Activated T-helper 1 cell treated with Interleukin-2 at 50 U/mL for 16 hours (primary cell): ENCODE results near the gene RASSF4.

Source experiments
- DNase-seq: peaks from one replicate; pipeline ENCODE4 v3.0.0-alpha.2; 2020; ENCODE audit warnings: low read depth

RASSF4 gene

GRCh38 chr10:44976352-44977198, 17.0 kb downstream of the RASSF4 start:
- DNase-seq: no peak

GRCh38 chr10:44977287-44978212, 17.9 kb downstream of the RASSF4 start:
- no peak for DNase-seq

DNA sequence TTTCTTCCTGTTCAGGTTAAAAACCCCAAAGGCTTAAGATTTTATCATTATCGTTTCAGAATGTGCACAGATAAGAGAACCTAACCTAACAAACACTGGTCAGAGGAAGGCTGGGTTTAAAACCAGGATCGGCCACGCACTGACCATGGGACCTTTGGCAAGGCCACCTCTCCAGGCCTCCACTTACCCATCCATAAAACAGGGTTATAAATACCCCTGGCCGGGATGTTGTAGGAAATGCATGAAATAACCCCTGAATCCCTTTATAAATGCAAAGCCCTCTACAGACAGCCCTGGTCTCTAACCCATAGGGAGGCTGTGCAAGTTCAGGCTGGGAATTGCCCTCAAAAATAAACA, 18.6 kb downstream of the RASSF4 start:
- no peak for DNase-seq

GRCh38 chr10:44978570-44979280, 19.1 kb downstream of the RASSF4 start, which contains the start of gene DEPP1:
Gene DEPP1, minus strand, starts transcription at chr10:44978809. Its CDS starts 779 bp downstream, at chr10:44978030.
- no peak for DNase-seq

DNA sequence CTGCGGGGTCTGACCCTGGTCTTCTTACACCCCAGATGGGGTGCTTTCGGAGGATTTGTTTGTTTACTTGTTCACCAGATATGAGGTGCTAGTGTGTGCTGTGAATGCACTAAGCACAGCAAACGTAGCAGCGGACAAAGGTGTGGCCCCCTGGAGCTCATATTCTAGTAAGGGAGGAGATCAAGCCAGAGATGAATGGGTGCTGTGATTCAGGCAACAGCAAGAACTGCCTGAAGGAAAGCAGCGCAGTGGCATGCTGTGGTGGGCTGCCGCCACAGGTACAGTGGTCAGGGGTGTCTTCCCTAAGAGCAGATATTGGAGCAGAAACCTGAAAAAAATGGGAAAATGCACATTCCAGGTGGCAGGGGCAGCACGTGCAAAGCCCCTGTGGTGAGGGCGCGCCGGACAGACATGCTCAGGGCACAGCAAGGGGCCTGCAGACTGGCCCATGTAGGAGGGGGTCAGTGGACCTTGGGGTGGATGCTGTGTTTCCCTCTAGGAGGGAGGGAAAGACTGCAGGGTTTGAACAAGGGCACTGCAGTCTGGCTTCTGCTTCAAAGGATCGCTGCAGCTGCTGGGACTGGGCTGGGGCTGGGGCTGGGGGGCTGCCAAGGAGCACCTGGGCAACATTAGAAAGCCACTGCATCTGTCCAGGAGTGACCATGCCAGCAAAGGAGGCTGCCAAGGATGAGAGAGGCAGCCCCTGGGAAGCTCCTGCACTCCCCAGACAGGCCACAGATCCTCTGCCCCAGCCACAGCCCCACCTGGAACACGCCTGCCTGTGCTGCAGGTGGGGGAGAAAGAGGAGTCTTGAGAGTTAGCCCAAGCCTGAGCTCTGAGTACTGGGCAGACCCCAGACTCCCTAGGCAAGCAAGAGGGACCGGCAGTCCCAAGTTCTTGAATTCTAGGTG, 19.9 kb downstream of the RASSF4 start:
- DNase-seq: no peak

DNA sequence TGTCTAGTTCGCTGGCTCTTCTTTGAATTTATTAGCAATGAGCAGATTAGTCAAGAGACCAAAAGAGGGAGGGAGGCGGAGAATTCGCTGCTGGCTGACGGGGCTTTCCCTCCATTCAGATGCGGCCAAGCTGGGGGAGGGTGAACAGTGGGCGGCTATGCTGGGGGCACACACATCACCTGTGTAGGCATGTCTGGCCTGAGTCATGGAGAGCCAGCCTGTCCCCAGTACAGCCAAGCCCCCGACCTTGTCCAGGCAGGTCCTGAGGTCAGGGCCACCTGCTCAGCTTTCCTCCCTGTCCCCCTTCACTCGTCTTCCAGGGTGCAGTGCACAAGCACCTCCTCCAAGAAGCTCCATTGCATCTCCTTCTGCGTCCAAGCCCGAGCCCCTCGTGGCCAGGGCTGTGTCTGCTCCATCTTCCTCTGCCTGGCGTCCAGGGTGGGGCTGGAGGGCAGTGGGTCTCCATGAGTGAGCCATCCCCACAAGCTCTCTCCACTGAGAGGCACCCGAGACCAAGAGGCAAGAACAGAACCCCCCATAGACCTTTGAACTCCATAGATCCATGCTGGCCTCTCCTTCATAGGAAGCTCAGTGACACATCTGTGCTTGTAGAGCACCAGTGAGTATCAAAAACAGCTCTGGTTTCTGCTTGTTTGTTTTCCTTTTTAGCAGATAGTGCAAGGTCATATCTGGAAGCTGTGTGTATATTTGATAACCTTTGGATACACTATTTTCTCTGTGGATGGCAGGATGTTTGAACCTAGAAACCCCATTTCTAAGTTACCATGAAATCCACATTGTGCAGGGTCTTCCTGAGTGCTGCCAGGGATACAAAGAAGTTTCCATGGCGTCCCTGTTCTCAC, 20.9 kb downstream of the RASSF4 start:
- DNase-seq: no peak

GRCh38 chr10:44981172-44982113, 21.8 kb downstream of the RASSF4 start:
- no peak for DNase-seq

DNA sequence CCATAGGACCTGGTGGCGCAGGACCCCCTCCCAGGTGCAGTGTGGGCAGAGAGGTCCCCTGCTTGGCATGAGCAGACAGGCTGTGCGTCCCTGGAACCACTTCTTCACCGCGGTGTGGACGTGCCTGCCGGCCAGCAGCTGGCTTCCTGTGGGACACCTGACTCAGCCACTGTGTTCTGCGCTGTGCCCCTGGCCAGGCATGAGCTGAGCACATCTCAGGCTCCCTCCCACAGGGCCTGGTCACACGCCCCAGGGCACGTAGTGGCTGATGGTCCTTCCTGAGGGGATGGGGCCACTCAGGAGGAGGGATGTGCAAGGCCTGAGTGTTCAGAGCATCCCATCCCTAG, 22.5 kb downstream of the RASSF4 start:
- DNase-seq: no peak

GRCh38 chr10:44982496-44982895, 22.9 kb downstream of the RASSF4 start:
- DNase-seq: no peak

DNA sequence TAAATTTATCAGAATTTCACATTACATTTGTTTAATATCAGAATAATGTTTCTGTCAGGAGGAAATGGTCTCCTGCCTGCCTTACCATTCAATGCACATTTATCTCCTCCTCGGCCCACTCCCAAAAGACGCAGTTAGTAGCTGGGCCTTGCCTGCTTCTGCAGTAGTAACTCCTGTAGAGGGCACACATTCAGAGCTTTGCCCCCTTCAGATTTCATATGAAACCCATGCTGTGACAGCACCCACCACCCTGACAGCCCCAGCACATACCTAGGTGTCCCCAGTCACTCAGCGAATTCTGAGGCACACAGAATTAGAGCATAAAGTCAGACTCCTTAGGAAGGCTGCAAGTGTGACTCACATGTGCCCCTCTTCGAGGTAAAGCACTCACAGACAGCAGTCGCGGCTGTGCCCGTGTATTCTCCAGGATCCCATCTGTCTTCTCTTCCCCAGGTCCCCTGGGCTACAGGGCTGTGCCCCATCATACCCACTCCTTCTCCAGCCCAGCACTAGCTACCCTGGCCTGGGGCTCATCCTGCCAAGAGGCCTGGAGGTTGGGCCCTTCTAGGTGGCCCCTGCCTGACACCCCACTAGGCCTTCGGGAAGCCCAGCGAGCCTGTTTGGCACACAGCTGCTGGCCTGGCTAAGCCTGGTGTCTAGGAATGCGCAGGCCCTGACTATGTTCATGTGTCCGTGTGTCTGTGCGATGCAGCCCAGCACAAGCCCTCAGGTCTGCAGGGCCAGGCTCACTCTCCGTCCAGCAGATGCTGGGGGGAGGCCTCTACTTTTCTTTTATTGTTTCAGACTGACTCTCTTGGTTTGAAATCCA, 23.7 kb downstream of the RASSF4 start:
- DNase-seq: no peak

GRCh38 chr10:44983895-44984278, 24.3 kb downstream of the RASSF4 start:
- DNase-seq: no peak

- no peak for DNase-seq
These were observed 25.1 kb downstream of the RASSF4 start for GRCh38 chr10:44984671-44985101.

DNA sequence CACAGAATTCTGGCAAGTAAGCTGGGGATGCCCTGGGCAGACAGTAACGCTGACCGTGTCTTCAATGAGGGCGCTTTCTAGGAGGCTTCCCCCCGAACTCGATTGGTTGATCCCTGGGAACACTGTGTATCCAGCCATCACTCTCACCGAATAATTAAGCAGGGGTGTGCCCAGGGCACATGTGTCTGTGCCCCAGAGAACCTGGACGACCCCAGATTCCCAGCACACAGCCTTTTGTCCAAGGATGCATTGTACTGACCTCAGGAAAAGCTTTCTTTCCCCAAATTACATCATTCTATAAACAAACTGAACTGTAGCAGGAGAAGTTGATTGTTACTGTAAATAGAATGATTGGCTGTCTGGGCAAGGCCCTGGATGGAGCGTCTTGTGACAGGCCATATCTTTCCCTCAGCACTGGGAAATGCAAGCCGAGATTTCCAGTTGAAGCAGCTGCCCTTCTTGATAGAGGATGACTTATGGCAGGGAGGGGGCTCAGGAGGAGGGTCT, 25.6 kb downstream of the RASSF4 start:
- no peak for DNase-seq

- no peak for DNase-seq
These were observed 26.6 kb downstream of the RASSF4 start for GRCh38 chr10:44986179-44986578.

DNA sequence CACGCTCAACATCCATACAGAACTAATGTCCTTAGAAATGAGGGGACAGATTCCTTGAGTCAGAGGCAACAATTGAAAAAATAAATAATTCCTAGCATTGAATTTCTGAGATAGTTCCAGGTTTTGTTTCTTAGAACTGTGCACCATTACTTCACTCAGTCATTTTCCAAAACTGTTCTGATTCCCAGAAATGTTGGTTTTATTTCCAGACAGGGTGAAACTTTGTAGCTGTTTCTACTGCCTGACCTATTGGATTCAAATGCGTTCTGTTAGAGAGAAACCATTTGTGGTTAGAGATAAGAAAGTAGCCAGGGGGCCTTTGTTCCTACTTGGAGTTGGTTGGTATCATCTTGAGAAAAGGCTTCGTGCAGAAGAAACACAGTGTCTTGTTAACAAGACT, 27.1 kb downstream of the RASSF4 start:
- no peak for DNase-seq

- DNase-seq: no peak
These were observed 29.5 kb downstream of the RASSF4 start for GRCh38 chr10:44988957-44989585.

GRCh38 chr10:44989597-44990301, 30.1 kb downstream of the RASSF4 start:
- DNase-seq: no peak
